ENCODE measurements around the gene HSPB6.

GRCh38 chr19:35756377-35757230 lies at the start of gene HSPB6:
- TF ChIP-seq EZH2phosphoT487 (IDR thresholded peaks at IDR 0.05; ENCODE audit: borderline replicate concordance, low read depth) (no peak), POLR2AphosphoS5 (IDR thresholded peaks at IDR 0.05; ENCODE audit: low read depth, low read length) (no peak), FOXM1 (IDR thresholded peaks at IDR 0.05; ENCODE audit: low read depth) (no peak), YY1 (IDR thresholded peaks at IDR 0.05; ENCODE audit: low read depth) (no peak), EP300 (IDR thresholded peaks at IDR 0.05; ENCODE audit: borderline replicate concordance in 1 of 2, low read depth in 1 of 2, low read length in 1 of 2) (no peak), FOSL2 (IDR thresholded peaks at IDR 0.05; ENCODE audit: borderline replicate concordance, low read depth) (no peak)
- TF ChIP-seq, protein P1, sequence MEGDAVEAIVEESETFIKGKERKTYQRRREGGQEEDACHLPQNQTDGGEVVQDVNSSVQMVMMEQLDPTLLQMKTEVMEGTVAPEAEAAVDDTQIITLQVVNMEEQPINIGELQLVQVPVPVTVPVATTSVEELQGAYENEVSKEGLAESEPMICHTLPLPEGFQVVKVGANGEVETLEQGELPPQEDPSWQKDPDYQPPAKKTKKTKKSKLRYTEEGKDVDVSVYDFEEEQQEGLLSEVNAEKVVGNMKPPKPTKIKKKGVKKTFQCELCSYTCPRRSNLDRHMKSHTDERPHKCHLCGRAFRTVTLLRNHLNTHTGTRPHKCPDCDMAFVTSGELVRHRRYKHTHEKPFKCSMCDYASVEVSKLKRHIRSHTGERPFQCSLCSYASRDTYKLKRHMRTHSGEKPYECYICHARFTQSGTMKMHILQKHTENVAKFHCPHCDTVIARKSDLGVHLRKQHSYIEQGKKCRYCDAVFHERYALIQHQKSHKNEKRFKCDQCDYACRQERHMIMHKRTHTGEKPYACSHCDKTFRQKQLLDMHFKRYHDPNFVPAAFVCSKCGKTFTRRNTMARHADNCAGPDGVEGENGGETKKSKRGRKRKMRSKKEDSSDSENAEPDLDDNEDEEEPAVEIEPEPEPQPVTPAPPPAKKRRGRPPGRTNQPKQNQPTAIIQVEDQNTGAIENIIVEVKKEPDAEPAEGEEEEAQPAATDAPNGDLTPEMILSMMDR (IDR thresholded peaks at IDR 0.05) = no peak
- TF ChIP-seq, protein P2, sequence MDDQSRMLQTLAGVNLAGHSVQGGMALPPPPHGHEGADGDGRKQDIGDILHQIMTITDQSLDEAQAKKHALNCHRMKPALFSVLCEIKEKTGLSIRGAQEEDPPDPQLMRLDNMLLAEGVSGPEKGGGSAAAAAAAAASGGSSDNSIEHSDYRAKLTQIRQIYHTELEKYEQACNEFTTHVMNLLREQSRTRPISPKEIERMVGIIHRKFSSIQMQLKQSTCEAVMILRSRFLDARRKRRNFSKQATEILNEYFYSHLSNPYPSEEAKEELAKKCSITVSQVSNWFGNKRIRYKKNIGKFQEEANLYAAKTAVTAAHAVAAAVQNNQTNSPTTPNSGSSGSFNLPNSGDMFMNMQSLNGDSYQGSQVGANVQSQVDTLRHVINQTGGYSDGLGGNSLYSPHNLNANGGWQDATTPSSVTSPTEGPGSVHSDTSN (IDR thresholded peaks at IDR 0.05) = no peak
- TF ChIP-seq, protein P3, sequence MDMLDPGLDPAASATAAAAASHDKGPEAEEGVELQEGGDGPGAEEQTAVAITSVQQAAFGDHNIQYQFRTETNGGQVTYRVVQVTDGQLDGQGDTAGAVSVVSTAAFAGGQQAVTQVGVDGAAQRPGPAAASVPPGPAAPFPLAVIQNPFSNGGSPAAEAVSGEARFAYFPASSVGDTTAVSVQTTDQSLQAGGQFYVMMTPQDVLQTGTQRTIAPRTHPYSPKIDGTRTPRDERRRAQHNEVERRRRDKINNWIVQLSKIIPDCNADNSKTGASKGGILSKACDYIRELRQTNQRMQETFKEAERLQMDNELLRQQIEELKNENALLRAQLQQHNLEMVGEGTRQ (IDR thresholded peaks at IDR 0.05; ENCODE audit: borderline replicate concordance, low read depth, low read length) = no peak
- TF ChIP-seq, protein P4, sequence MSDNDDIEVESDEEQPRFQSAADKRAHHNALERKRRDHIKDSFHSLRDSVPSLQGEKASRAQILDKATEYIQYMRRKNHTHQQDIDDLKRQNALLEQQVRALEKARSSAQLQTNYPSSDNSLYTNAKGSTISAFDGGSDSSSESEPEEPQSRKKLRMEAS (IDR thresholded peaks at IDR 0.05; ENCODE audit: low read depth) = no peak

All from SK-N-SH (cell line).